A673 (cell line): ENCODE data around the gene MMP24OS.

ENCODE experiments used
- CTCF ChIP-seq: fragments of 300-800, 200-600 bp; sonication (generic); conservative IDR thresholded peaks from 2 replicates; pipeline ENCODE4 v1.5.1; 2017; ENCODE audit warnings: low read depth, mild to moderate bottlenecking, antibody characterized with exemption, low read length, moderate library complexity, mixed read lengths
- EZH2 ChIP-seq: fragments of 200-600 bp; sonication (generic); IDR thresholded peaks from 2 replicates; pipeline ENCODE4 v1.6.1; 2017; ENCODE audit warnings: borderline replicate concordance, low read depth, mild to moderate bottlenecking, mixed read lengths, antibody characterized with exemption, low read length; ENCODE audit not compliant: poor library complexity, severe bottlenecking

- TF ChIP-seq CTCF (no peak), EZH2 (no peak)
Observed at GRCh38 chr20:35301426-35301825, 23.5 kb upstream of the MMP24OS start.
